GM18870 (cell line): ENCODE results near the gene TCAP.
"Not testable (repeated sequence)": the region's sequence is repeated elsewhere in the genome, so short reads cannot be mapped to it uniquely, and the experiment has no call there.

ENCODE experiments used
- ATAC-seq: cut with Tn5 transposase; IDR thresholded peaks from one replicate; pipeline ENCODE4 v1.9.1; 2021; ENCODE audit warnings: moderate library complexity; ENCODE audit not compliant: unreplicated experiment

TCAP gene

GRCh38 chr17:39678340-39679116, 13.4 kb downstream of the TCAP start:
- no peak for ATAC-seq

DNA sequence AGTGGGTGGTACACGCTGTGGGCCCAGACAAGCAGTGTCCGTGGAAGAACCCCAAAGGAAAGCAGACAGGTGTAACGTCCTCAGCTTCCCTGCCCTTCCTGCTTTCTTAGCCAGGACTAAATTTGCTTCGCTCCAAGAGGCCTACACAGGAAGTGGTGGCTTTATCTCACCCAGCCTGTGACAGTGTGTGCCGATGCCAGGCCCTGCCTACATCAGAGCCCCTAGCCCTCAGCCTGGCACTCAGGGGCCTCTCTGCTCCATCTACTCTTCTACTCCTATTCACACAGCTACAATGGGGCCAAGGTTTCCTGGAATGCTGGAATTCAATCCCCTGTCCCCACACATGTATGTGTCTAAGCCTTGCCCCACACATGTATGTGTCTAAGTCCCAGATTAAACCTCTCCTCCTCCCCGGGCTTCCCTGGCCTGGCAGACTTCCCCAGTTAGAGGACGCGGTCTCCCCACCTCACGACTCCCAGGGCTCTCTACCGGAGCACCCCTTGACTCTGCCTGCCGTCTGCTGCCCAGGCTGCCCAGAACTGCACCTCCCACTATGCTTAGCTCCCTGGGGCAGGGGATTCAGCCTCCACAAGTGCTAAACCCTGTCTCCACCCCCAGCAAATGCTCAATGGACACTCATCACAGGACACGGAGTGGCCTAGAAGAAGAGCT, 14.5 kb downstream of the TCAP start:
- ATAC-seq: no peak

GRCh38 chr17:39683295-39683939, 18.3 kb downstream of the TCAP start:
- ATAC-seq: no peak

GRCh38 chr17:39684369-39685192, 19.4 kb downstream of the TCAP start:
- ATAC-seq: no peak

GRCh38 chr17:39687101-39687545, 22.0 kb downstream of the TCAP start:
- ATAC-seq: no peak

DNA sequence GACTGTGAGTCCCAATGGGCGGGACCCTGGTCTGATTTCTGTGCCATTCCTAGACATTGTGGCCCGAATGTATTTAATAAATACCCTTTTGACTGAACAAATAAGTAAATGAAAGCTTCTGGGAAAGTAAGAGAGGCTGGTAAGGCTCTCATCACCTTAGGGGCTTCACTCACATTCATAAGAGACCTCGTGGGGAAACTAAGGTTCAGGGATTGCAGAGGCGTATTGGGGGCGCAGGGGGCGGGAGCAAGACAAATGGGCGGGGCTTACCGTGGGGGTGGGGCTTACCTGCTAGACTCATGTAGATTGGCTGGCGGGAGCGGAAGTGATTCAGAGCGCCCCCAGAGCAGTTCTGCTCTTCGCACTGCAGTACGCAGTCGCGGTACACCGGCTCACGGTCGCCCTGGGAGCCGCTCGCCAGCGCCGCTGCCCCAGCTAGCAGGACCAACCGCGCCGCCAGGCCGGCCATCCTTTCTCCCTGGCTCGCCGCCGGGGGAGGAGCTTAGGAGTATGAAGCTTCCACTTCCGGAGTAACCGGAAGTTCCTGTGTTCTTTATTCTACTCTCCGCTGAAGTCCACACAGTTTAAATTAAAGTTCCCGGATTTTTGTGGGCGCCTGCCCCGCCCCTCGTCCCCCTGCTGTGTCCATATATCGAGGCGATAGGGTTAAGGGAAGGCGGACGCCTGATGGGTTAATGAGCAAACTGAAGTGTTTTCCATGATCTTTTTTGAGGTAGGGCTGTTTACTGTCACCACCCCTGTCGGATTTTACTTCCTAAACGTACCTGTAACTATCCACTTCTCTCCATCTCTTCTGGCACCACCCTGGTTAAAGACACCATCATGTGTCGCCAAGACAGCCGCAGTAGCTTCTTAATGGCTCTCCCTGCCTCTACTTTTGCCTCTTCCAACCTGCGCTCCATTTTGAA, 22.7 kb downstream of the TCAP start, which contains the start of gene PGAP3:
Gene PGAP3 (minus strand): TSS at position 512 of the 929 bp plus-strand sequence. CDS start 43 bp downstream, at position 469.
- ATAC-seq: peak; percentile 79

- ATAC-seq: no peak
Observed at GRCh38 chr17:39688475-39688835, 23.3 kb downstream of the TCAP start.

DNA sequence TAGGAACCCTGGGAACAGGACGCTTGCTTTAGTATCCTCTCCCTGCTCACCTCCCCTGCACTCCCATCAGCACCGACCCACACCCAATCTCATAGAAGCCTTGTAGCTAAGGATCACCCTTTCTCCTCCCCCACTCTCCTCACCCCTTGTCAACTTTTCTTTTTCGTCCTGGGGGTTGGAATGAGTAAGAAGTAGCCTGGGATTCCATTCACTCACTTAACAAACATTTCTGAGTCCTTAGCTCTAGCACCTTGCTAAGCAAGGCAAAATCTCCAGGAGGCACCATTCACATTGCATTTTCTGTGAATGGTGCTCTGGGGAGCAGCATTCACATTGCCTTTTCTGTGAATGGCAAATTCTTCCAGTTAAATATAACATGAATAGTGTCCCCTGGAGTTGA, 23.8 kb downstream of the TCAP start:
- no peak for ATAC-seq

GRCh38 chr17:39694593-39694992, 29.4 kb downstream of the TCAP start:
- no peak for ATAC-seq

GRCh38 chr17:39695089-39695474, 29.9 kb downstream of the TCAP start:
- no peak for ATAC-seq

- no peak for ATAC-seq
Observed at GRCh38 chr17:39696731-39697130, 31.6 kb downstream of the TCAP start.

- no peak for ATAC-seq
Observed at GRCh38 chr17:39697961-39698360, 32.8 kb downstream of the TCAP start.

DNA sequence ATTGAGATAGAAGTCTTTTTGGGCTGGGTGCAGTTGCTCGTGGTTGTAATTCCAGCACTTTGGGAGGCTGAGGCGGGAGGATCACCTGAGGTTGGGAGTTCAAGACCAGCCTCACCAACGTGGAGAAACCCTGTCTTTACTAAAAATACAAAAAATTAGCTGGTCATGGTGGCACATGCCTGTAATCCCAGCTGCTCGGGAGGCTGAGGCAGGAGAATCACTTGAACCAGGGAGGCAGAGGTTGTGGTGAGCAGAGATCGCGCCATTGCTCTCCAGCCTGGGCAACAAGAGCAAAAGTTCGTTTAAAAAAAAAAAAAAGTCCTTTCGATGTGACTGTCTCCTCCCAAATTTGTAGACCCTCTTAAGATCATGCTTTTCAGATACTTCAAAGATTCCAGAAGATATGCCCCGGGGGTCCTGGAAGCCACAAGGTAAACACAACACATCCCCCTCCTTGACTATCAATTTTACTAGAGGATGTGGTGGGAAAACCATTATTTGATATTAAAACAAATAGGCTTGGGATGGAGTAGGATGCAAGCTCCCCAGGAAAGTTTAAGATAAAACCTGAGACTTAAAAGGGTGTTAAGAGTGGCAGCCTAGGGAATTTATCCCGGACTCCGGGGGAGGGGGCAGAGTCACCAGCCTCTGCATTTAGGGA, 34.1 kb downstream of the TCAP start:
- ATAC-seq: not testable (repeated sequence)

DNA sequence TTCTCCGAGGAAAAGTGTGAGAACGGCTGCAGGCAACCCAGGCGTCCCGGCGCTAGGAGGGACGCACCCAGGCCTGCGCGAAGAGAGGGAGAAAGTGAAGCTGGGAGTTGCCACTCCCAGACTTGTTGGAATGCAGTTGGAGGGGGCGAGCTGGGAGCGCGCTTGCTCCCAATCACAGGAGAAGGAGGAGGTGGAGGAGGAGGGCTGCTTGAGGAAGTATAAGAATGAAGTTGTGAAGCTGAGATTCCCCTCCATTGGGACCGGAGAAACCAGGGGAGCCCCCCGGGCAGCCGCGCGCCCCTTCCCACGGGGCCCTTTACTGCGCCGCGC, 34.6 kb downstream of the TCAP start, which contains the start of gene ERBB2:
Gene ERBB2 (plus strand): TSS at position 247 of the 330 bp plus-strand sequence. CDS start 175 bp downstream, outside the sequence.
- no peak for ATAC-seq

DNA sequence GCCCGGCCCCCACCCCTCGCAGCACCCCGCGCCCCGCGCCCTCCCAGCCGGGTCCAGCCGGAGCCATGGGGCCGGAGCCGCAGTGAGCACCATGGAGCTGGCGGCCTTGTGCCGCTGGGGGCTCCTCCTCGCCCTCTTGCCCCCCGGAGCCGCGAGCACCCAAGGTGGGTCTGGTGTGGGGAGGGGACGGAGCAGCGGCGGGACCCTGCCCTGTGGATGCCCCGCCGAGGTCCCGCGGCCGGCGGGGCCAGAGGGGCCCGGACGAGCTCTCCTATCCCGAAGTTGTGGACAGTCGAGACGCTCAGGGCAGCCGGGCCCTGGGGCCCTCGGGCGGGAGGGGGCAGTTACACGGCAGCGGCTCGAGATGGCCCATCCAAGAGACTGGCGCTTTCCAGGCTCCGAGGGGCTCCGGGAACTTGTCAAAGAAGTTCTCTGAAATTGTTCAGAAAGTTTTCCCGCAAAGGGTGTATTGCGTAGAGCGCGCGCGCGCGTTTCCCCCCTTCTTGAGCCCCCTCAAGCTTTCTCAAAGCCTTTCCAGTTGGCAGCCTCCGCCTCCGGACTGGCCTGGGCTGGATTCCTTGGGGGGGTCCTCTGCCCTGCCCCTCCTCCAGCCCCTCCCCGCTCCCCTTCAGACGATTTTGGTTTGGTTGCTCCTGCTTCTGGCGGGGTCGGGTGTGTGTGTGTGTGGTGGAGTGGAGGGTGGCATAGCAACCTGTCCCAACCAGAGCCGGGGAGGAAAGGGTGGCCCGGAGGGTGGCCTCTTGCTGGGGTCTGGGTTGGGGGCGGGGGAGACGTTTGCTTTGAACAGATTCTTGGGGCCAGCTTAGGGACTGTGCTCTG, 35.2 kb downstream of the TCAP start:
- no peak for ATAC-seq

DNA sequence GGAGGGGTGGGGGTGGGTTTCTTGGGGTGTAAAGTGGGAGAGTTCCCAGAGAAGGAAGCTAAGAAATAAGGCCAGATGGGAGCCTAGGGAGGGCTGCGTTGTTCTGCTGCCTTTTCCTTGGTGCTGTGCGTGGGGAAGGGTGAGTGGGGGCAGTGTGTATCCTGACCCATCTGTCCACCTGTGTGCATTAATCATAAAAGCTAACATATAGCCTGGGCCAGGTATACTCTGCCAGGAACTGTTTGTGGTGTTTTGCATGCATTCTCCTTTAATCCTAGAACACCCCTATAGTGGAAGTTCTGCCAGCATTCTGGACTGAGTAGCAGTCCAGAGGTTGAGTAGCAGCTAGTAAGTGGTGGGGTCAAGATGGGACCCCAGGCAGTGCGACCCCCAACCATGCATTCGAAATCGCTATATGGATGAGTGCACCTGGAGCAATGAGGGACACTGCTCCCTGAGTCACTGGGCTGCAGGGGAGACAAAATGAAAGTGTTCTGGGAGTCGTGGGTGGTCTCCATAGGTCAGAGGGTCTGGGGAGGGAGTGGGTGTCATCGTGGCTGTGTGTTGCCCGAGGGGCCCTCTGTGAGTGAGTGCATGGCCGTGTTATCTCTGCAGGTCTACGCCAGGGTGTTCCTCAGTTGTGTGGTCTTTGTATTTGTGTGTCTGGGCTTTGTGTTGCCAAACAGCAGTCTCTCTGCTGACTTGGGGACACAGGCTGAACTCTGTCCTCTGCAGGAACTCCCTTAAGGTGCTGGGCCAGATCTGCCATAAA, 36.0 kb downstream of the TCAP start:
- no peak for ATAC-seq

GRCh38 chr17:39701784-39702422, 36.8 kb downstream of the TCAP start:
- no peak for ATAC-seq
